ENCODE data around the gene FKBP7. TPM values are rescaled to one million over a fixed set of nuclear protein-coding genes. Genes with fewer than 3 reads are reported as not detected.

The FKBP7 gene
- total and polyA plus RNA-seq, 2 of the 8 experiments (the other 6 are each of a cell fraction or from before 2014, with no cell fraction given): 3.6 to 7.0 TPM

DNA sequence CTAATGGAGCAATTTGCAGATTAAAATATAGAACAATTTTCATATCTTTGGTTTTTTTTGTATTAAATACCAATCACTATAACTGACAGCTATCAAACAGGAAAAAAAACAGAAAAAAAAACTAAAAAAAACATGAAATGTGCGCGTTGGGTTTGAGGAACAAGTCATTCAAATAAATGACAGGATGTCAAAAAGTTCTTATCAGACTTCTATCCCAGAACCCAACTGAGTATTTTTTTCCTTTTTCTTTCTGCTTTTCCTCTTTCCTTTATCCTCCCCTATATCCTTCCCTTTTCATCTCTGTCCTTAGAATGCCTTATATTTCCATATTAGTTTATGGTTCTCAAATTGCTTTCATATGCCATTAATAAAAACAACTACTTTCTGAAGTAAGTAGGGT, 41.7 kb downstream of the FKBP7 start (continued):
- TF ChIP-seq SUZ12 (IDR thresholded peaks at IDR 0.05; ENCODE audit: low read length) (no peak), RBBP5 (IDR thresholded peaks at IDR 0.05; ENCODE audit: borderline replicate concordance, low read depth, low read length) (no peak), CHD2 (IDR thresholded peaks at IDR 0.05; ENCODE audit: low read length) (no peak), KDM5A (IDR thresholded peaks at IDR 0.05; ENCODE audit: low read length) (no peak), RNF2 (IDR thresholded peaks at IDR 0.05; ENCODE audit: borderline replicate concordance, low read depth, low read length, missing control alignments, poor library complexity, severe bottlenecking) (no peak), ZNF274 (IDR thresholded peaks at IDR 0.05; ENCODE audit: borderline replicate concordance, extremely low read depth, low read length) (no peak), POU5F1 (IDR thresholded peaks at IDR 0.05; ENCODE audit: low read depth, low read length) (no peak)

All from H1 (cell line).